ENCODE data around the gene AOPEP.
A peak's percentile ranks its signal among the peaks of the same experiment; 100 is the strongest.

The AOPEP gene

GRCh38 chr9:94851892-94852291 is 125.4 kb downstream of the AOPEP start:
- no peak for DNase-seq

DNA sequence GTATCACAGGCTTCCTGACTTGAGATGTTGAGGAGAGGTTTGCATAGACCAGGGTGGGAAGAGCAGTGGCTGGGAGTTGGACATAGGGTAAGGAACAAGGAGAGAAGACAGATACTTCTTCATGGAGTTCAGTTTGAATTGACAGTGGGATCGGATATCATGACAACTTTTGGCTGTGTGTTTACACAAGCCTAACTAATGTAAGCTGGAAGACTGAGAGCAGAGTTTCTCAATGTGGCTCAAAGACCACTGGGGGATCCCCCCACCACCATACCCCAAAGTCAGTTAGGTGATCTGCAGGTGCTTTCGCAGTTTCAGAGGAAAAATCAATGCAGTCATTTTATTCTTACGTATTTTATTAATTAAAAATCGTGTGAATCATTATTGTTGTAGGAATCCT is 125.9 kb downstream of the AOPEP start:
- no peak for DNase-seq

GRCh38 chr9:94853887-94854286 is 127.4 kb downstream of the AOPEP start:
- no peak for DNase-seq

DNA sequence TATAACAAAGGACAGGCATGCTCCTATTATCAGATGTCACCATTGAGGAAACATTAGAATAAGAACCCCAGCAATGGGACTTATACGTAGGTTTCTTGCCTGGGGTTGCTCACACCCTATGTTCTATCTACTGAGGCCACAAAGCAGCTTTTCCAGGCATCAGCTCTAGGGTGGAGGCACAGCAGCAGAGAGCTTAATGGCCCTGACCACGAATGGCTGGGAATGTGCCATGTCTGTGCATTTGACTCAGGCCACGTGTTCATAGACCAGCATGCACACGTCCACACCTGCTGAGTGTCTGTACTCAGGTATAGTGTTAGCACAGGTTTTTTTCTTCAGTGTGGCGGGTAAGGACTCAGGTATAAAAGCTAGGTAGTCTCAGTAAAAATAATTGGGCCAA is 129.4 kb downstream of the AOPEP start:
- DNase-seq: no peak

GRCh38 chr9:94857791-94858190 is 131.3 kb downstream of the AOPEP start:
- DNase-seq: no peak

DNA sequence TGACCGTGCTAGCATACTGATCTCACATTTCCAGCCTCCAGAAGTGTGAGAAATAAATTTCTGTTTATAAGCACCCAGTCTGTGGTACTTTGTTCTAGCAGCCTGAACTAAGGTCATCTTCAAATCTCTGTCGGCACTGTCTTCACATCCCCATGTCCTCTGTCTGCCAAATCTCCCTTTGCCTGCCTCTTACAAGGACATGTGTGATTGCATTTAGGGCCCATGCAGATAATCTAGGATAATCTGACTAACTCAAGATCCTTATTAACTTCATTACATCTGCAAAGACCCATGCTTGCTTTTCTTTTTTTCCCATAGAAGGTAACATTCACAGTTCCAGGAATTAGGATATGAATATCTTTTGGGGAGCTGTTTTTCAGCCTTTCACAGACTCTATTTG is 132.7 kb downstream of the AOPEP start:
- no peak for DNase-seq

GRCh38 chr9:94859891-94860290 is 133.4 kb downstream of the AOPEP start:
- DNase-seq: no peak

DNA sequence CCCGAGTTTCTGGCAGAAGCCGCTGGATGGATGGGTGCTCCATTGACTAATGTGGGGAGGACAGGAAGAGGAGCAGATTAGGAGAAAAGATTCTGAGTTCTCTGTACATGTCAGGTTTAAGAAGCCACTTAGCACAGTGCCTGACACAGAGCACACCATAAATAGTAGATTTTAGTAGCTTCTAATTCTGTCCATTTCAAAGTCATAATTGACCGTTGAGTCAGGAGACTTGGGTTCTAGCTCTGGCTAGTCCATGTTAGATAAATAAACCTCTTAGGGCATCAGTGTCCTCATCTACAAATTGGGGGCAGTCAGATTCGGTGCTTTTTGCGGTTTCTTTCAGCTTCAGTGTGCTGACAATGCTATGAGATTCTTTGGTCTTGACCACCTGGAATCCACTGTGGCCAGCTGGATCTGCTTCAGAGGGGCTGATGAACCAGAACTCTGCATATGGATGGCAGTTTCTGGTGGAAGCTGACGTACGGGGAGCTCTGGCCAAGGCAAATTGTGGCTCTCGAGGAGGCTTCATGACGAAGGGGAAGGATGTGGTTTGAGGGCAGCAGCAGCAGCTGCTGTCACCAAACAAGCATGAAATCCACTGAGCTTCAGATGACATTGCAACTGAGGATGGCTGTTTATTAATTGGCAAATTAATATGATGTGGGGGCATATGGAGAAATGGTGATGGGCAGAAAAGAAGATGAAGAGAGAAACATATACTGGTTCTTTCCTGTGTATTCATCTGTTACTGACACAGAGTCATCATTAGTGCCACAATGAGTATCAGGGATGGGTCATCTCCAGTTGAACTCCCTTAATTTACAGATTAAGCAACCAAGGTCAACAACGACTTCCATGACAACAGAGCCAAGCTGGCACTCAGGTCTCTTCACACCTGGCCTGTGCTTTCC is 134.4 kb downstream of the AOPEP start:
- DNase-seq: no peak

GRCh38 chr9:94861589-94862272 is 135.2 kb downstream of the AOPEP start:
- peak; percentile 60 for DNase-seq

DNA sequence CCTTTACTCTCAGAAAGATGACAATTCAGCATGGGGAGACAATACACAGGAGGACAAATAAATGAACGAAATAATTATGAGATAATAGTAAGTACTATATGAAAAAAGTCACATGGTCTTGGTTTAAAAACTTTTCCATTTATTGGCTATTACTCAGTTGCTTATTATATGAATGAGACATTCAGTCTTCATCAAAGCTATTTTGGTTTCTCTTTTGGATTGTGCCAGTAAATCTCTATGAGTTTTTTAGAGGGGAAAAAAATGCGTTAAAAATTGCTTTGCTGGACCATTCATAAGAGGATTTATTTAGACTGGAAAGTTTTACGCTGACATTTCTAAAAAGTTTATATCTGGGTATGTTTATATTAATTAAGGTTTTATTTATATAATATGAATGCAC is 137.7 kb downstream of the AOPEP start:
- no peak for DNase-seq

DNA sequence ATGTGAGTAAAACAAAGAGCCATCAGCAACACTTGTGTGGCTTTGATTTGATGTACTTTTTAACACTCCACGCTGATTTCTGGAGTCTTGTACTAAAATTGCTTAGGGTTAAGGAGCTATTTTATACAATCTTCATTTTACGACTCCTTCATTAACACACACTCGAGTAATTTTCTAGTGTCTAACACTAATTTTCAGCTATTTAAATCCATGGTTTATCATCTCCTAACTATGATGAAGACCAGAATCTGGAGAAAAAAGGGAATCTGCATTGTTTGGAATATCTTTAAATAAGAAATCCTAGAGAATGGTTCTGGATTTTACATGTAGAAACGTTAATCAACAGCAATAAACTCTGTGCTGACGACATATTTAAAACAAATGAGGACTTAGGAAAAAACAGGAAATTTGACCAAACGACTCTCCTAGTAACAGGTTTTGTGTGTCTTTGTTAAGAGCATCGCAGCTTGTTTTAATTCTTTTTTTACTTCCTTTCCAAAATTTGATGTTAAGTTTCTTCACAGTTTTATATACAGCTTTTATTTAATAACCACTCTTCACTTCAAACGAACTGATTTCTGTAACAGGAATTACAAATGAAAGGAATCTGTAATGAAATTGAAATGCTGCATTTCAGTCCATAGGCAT is 138.5 kb downstream of the AOPEP start:
- no peak for DNase-seq

DNA sequence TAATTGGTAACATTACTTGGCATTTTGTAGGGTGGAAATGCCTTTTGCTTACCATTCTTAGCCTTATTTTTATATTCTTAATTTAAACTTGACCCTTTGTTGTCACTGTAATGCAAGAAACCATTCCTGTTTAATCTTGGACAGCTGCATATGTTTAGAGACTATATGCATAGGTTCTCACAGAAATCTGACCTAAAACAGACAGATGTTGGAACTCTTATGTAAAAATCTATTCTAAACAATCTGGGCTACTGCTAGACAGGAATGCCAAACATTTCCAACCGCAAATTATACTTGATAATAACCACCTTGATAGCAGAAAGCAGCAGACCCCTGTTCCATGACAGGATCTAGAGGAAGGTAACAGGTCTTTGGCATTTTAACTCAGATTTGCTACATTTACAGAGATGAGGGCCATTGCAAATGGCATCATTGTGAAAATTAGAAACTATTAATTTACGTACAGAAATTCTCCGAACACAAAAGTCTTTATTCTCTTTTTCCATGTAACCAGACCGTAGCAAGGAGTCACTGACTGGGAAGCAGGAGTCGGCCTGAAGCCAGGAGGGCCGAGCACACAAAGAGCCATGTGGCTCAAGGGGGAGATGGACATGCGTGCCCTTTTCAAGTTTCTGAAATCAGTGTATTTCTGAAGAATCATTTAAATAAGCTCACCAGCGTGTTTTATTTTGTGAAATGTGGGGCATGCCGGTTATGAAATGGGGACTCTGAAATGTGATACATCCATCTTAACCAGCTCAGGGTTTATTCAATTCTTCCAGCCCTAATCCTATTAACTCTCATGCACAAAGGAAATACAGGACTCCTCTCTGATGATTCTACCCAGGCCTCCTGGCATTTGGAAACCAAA is 139.3 kb downstream of the AOPEP start:
- no peak for DNase-seq

DNA sequence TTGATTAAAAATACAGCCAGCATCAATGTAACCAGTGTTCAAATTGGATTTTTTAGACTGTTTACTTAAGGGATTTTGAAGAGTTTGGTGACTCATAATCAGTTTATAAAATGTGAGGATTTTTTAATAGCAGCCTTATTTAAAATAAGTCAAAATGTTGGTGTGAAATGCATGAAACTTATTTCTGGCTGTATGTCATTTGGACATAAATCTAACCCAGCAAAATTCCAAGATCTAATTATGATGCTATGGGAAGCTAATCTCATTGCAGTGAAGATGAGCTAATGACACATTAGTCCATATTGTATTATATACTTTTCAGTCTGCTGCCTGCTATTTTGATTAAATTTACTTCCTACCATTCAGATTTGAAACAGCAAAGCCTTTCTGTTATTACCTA is 140.3 kb downstream of the AOPEP start:
- no peak for DNase-seq

- peak; percentile 91 for DNase-seq
Measured at GRCh38 chr9:94867281-94867841, 140.9 kb downstream of the AOPEP start.

DNA sequence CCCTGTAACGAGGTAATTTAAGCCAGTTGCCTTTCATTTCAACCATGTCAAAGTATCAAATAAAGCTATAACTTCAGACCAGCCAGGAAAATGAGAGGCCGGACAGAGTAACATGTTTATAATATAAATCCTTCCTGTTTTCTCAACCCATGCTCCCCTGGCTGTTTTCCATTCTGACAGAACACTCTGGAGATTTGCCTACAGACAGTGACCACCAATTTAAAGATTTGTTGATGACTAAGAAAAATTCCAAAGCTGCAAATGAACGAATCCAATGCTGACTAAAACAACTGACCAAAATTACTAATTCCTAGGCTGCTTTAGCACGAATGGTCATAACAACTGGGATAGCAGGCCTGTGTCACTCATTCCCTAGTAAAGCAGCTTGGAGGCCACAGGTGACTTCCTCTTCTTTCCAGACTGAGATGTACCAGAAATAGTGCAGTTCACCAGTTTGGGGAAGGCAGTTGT is 141.4 kb downstream of the AOPEP start:
- peak; percentile 85 for DNase-seq

DNA sequence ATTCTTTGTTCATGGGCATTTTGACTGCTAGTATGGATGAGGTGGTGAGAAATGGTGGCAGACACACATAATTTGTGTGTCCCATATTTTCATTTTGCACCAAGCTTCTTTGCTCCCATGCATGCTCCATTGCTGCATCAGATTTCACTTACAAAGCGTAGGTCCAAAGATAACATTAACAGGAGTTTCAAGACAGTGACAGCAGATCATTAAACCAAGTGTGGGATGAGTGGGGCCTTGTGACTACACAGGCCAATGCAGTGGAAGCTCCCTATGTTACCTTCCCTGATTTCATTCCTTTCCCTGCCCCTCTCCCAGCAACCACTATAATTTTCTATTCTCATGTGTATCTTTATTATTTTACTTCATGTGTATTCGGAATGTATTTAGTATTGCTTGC is 142.0 kb downstream of the AOPEP start:
- DNase-seq: no peak

GRCh38 chr9:94869415-94869843 is 142.9 kb downstream of the AOPEP start:
- DNase-seq: peak; percentile 69

DNA sequence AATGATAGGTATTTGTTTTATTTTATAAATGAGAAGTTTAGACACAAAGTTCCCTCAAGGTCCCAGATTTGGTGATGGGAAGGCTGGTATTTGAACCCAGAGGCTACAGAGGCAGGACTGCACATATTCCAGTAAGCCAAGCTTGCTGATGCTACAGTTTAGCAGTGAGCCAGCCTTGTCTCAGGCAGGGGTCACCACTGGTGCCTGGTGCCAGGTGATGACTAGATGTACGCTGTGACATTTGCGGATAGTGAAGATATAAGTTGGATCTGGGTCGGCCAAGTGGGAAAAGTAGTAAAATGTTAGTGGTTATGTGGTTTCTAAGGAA is 143.9 kb downstream of the AOPEP start:
- no peak for DNase-seq

GRCh38 chr9:94870793-94871558 is 144.5 kb downstream of the AOPEP start:
- DNase-seq: peak; percentile 93

DNA sequence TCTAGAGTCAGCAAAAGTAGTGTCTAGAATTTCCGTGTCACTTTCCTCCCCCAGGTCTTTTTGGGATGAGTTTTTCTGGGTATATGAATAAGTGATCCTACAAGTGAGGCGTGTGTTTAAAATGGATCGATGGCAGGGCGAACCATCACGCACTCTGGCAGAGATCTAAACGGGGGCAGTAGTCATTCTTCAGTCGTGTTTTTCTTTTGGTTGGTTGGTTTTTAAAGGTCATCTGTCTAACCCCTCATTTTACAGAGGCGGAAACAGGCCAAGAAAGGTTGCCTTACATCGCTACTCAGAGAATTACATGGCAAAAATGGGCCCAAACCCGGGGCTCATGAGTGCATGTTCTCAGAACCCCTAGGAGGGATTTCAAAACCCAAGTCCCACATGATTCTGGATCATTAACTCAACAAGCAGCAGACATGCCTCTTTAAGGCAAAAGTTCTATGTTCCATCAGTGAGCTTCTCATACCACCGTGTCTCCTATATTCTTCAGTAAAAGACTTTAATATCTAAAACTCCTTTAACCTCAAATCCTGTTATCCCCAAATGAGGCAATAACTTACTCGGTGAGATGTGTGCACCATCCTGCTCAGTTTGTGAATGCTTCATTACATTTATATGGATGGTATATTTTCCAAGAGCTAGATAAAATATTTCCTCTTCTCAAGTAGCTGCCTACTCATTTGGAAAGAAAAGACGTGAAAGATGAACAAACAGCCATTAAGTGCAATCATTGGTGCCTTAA is 145.8 kb downstream of the AOPEP start:
- no peak for DNase-seq

All from NCI-H226 (cell line).